IMR-90 (cell line): Measurements from ENCODE around the gene LAMA4. TPM values are rescaled to one million over a fixed set of nuclear protein-coding genes. Genes with fewer than 3 reads are reported as not detected.

Source experiments
- ATAC-seq: fragments of 200-7000 bp; cut with Tn5 transposase; 2 replicates; pipeline ENCODE4 v1.9.1; 2020; ENCODE audit warnings: low read depth, mild to moderate bottlenecking, moderate library complexity
- BruUV-seq: library from RNA; stranded (reverse); fragments of 400-500 nt; replicated peaks from 2 replicates; lab custom pipeline; 2021; lab: Mats Ljungman, UMichigan
- CTCF ChIA-PET: fragments of 300-600 bp; formaldehyde crosslinking; extraction: SDS; loops from one replicate; lab custom pipeline; 2021; ENCODE audit warnings: antibody characterized with exemption; lab: Yijun Ruan, JAX
- POLR2A ChIA-PET: fragments of 300-600 bp; sonication (Branson Sonifier 250); formaldehyde crosslinking; loops from one replicate; lab custom pipeline; 2022; ENCODE audit warnings: antibody characterized with exemption; ENCODE audit not compliant: unreplicated experiment; lab: Charles Lee
- DNase-seq: peaks from one replicate; pipeline ENCODE4 v3.0.0; 2013
- H2AFZ ChIP-seq: replicated peaks from 2 replicates; pipeline ENCODE3; 2013; ENCODE audit warnings: low read length, mild to moderate bottlenecking; ENCODE audit not compliant: poor library complexity
- H2AK5ac ChIP-seq: 2 replicates; pipeline ENCODE4 v1.6.1; 2013; ENCODE audit warnings: low read depth, low read length, inconsistent platforms
- H2AK9ac ChIP-seq: replicated peaks from 2 replicates; pipeline ENCODE3; 2013; ENCODE audit warnings: mild to moderate bottlenecking, low read depth, low read length, moderate library complexity; ENCODE audit not compliant: poor library complexity
- H2BK120ac ChIP-seq: 2 replicates; pipeline ENCODE4 v1.6.1; 2013; ENCODE audit warnings: low read depth, low read length, inconsistent platforms
- H2BK15ac ChIP-seq: 3 replicates; pipeline ENCODE4 v1.6.1; 2013; ENCODE audit warnings: low read depth, low read length, inconsistent platforms
- H2BK20ac ChIP-seq: 2 replicates; pipeline ENCODE4 v1.6.1; 2013; ENCODE audit warnings: low read depth, mild to moderate bottlenecking, inconsistent platforms, low read length, moderate library complexity
- H2BK5ac ChIP-seq: 2 replicates; pipeline ENCODE4 v1.6.1; 2013; ENCODE audit warnings: mild to moderate bottlenecking, low read depth, low read length, inconsistent platforms; ENCODE audit not compliant: poor library complexity, severe bottlenecking
- H3K14ac ChIP-seq: replicated peaks from 2 replicates; pipeline ENCODE4 v1.6.1; 2013; ENCODE audit warnings: low read depth, low read length, inconsistent platforms
- H3K18ac ChIP-seq: 2 replicates; pipeline ENCODE4 v1.6.1; 2013; ENCODE audit warnings: low read depth, low read length, control low read depth
- H3K23ac ChIP-seq: 2 replicates; pipeline ENCODE4 v1.6.1; 2013; ENCODE audit warnings: low read depth, low read length, inconsistent platforms
- H3K27ac ChIP-seq: 2 replicates; pipeline ENCODE4 v1.5.1; 2013; ENCODE audit warnings: mild to moderate bottlenecking, control low read depth, low read length; ENCODE audit not compliant: insufficient read depth
- H3K27me3 ChIP-seq: 2 replicates; pipeline ENCODE4 v1.6.1; 2013; ENCODE audit warnings: low read length; ENCODE audit not compliant: control insufficient read depth, insufficient read depth
- H3K36me3 ChIP-seq: 2 replicates; pipeline ENCODE4 v1.6.1; 2013; ENCODE audit warnings: low read length, mixed read lengths; ENCODE audit not compliant: control insufficient read depth, insufficient read depth
- H3K4ac ChIP-seq: 2 replicates; pipeline ENCODE4 v1.6.1; 2013; ENCODE audit warnings: low read depth, low read length, inconsistent platforms
- H3K4me1 ChIP-seq: 2 replicates; pipeline ENCODE4 v1.6.1; 2013; ENCODE audit warnings: low read length, mixed read lengths; ENCODE audit not compliant: control insufficient read depth, insufficient read depth
- H3K4me2 ChIP-seq: 2 replicates; pipeline ENCODE4 v1.6.1; 2013; ENCODE audit warnings: low read depth, mild to moderate bottlenecking, control low read depth, low read length, moderate library complexity
- H3K4me3 ChIP-seq: 2 replicates; pipeline ENCODE4 v1.5.1; 2013; ENCODE audit warnings: low read depth, mild to moderate bottlenecking, control low read depth, low read length, moderate library complexity; ENCODE audit not compliant: insufficient read depth
- H3K56ac ChIP-seq: 2 replicates; pipeline ENCODE4 v1.6.1; 2013; ENCODE audit warnings: low read length, inconsistent platforms; ENCODE audit not compliant: insufficient read depth; ENCODE audit errors: extremely low read depth
- H3K79me1 ChIP-seq, 2 experiments: 2 replicates each; pipeline ENCODE4 v1.6.1; 2013; ENCODE audit warnings: low read length in 2 of 2, inconsistent platforms in 1 of 2, low read depth in 1 of 2
- H3K9ac ChIP-seq: 2 replicates; pipeline ENCODE4 v1.6.1; 2013; ENCODE audit warnings: low read depth, low read length, control low read depth
- H3K9me1 ChIP-seq: 2 replicates; pipeline ENCODE4 v1.6.1; 2013; ENCODE audit warnings: low read length, inconsistent platforms; ENCODE audit not compliant: insufficient read depth
- H3K9me3 ChIP-seq: 2 replicates; pipeline ENCODE4 v1.6.1; 2013; ENCODE audit warnings: low read length; ENCODE audit not compliant: control insufficient read depth, insufficient read depth
- H4K20me1 ChIP-seq: 2 replicates; pipeline ENCODE4 v1.6.1; 2013; ENCODE audit warnings: low read length, inconsistent platforms; ENCODE audit not compliant: insufficient read depth
- H4K5ac ChIP-seq: 2 replicates; pipeline ENCODE4 v1.6.1; 2013; ENCODE audit warnings: mild to moderate bottlenecking, low read depth, low read length, control low read depth
- H4K8ac ChIP-seq, 2 experiments: 2 replicates each; pipeline ENCODE4 v1.6.1; 2013; ENCODE audit warnings: low read depth in 2 of 2, low read length in 2 of 2, control low read depth in 1 of 2, inconsistent platforms in 1 of 2
- H4K91ac ChIP-seq: 2 replicates; pipeline ENCODE4 v1.6.1; 2013; ENCODE audit warnings: low read depth, low read length, inconsistent platforms; ENCODE audit not compliant: insufficient read depth
- BHLHE40 ChIP-seq: fragments of 150-350 bp; IDR thresholded peaks from 2 replicates; pipeline ENCODE4 v1.6.1; 2016; ENCODE audit warnings: mild to moderate bottlenecking, low read depth, low read length
- CHD1 ChIP-seq: IDR thresholded peaks from 2 replicates; pipeline ENCODE4 v1.6.1; 2012; ENCODE audit warnings: low read depth, low read length, improper control_type of control experiment
- CTCF ChIP-seq: conservative IDR thresholded peaks from 2 replicates; pipeline ENCODE4 v1.5.1; 2012; ENCODE audit warnings: mild to moderate bottlenecking, low read depth, low read length, improper control_type of control experiment
- FOS ChIP-seq: fragments of 150-350 bp; IDR thresholded peaks from 2 replicates; pipeline ENCODE4 v1.6.1; 2016; ENCODE audit warnings: low read depth, low read length
- MAZ ChIP-seq: IDR thresholded peaks from 2 replicates; pipeline ENCODE4 v1.6.1; 2012; ENCODE audit warnings: low read depth, mild to moderate bottlenecking, low read length, improper control_type of control experiment, moderate library complexity, borderline replicate concordance
- NFE2L2 ChIP-seq: fragments of 150-350 bp; IDR thresholded peaks from 2 replicates; pipeline ENCODE4 v1.6.1; 2016; ENCODE audit warnings: low read depth, mild to moderate bottlenecking, low read length
- RAD21 ChIP-seq: IDR thresholded peaks from 2 replicates; pipeline ENCODE4 v1.6.1; 2012; ENCODE audit warnings: low read length, improper control_type of control experiment
- RCOR1 ChIP-seq: IDR thresholded peaks from 2 replicates; pipeline ENCODE4 v1.6.1; 2012; ENCODE audit warnings: mild to moderate bottlenecking, low read length, improper control_type of control experiment; ENCODE audit not compliant: insufficient replicate concordance
- RFX5 ChIP-seq: IDR thresholded peaks from 2 replicates; pipeline ENCODE4 v1.8.0; 2012; ENCODE audit warnings: low read depth, mild to moderate bottlenecking, low read length, moderate library complexity
- WGBS, 2 experiments: methylation state at CpG; one replicate each; pipeline versions ENCODE4 v1.1.5 to v1.1.7; 2013; ENCODE audit warnings: missing lambda C conversion rate in 2 of 2; ENCODE audit not compliant: insufficient read length in 1 of 2; ENCODE audit errors: extremely low coverage in 2 of 2; 5-methylcytosine and 5-hydroxymethylcytosine counted together
- dilution Hi-C: fragments of 300-500 bp; cut with HindIII; formaldehyde crosslinking; loops from one replicate; pipeline ENCODE4 v1.14.3; 2018; ENCODE audit warnings: low sequenced_read_pairs; ENCODE audit not compliant: unreplicated experiment
- in situ Hi-C: fragments of 300-500 bp; cut with MboI; formaldehyde crosslinking; loops from 3 replicates; pipeline ENCODE4 v1.14.3; 2019; ENCODE audit warnings: low sequenced_read_pairs, inconsistent platforms, mixed read lengths
- intact Hi-C: fragments of 100-400 bp; cut with micrococcal nuclease; formaldehyde crosslinking; loops from 2 replicates; pipeline ENCODE4 v1.10.0; 2022
- polyA plus RNA-seq, 3 experiments: library from polyadenylated mRNA; depleted of rRNA; stranded (reverse); fragments of >200 nt; gene quantifications; 2 replicates each; pipeline ENCODE4 v1.2.3, GENCODE V29; 2012; ENCODE audit warnings: low replicate concordance in 1 of 3
- total RNA-seq: library from RNA; depleted of rRNA; stranded (reverse); fragments of >200 nt; gene quantifications from 2 replicates; pipeline ENCODE4 v1.2.3, GENCODE V29; 2012
- TF ChIP-seq, protein P1 (sequence below): fragments of 150-350 bp; IDR thresholded peaks from 2 replicates; pipeline ENCODE4 v1.6.1; 2017; ENCODE audit warnings: mild to moderate bottlenecking, antibody characterized with exemption, low read length, low read depth

The LAMA4 gene
- total and polyA plus RNA-seq, 2 of the 4 experiments (the other 2 are of a cell fraction): 33.9 to 35.8 TPM

DNA sequence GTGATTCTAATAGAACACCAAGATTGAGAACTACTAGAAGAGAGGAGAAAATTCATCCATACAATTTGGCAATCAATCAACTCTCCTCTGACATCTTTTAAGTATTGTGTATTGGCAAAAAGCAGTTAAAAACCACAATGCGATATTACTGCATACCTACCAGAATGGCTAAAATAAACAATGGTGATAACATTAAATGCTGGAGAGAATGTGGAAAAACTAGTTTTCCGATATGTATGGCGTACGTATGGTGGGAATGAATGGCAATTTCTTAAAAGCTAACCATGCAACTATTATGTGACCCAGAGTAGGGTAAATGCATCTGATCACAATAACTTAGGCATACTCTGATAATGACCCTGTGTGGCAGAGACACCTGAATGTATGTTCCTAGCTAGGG is 29.3 kb upstream of the LAMA4 start:
- ChIA-PET POLR2A (no interaction called here), CTCF (interaction anchor here (2.0 kb wide), 1 partner anchor 103 kb away, joined by 12 read pairs; no protein-coding TSS in a partner anchor)
- H2AFZ ChIP-seq: no peak overlapping the region
- H3K4me1 ChIP-seq: peaks cover 15% of the 10 kb centered on the region
- H4K8ac ChIP-seq: no peak overlapping the region
- H2AK9ac ChIP-seq: no peak overlapping the region
- H4K91ac ChIP-seq: no peak overlapping the region
- in situ Hi-C loops: no loop called here
- no peaks in the 10 kb centered on the region for H4K20me1 ChIP-seq
- no peak overlapping the region for H2AK5ac ChIP-seq
- BruUV-seq: no TSS peak
- dilution Hi-C loops: no loop called here
- H3K23ac ChIP-seq: no peak overlapping the region
- no peak overlapping the region for H3K27ac ChIP-seq
- intact Hi-C loops: no loop called here
- H2BK20ac ChIP-seq: peak overlapping the region; percentile 9; the same call in 1 of the 2 replicates
- no peaks in the 10 kb centered on the region for H3K9me3 ChIP-seq
- H3K9ac ChIP-seq: no peak overlapping the region
- TF ChIP-seq CTCF (no peak), RFX5 (no peak), NFE2L2 (no peak), RAD21 (no peak), MAZ (no peak), CHD1 (no peak), FOS (no peak), BHLHE40 (no peak), RCOR1 (no peak)
- TF ChIP-seq, protein P1, sequence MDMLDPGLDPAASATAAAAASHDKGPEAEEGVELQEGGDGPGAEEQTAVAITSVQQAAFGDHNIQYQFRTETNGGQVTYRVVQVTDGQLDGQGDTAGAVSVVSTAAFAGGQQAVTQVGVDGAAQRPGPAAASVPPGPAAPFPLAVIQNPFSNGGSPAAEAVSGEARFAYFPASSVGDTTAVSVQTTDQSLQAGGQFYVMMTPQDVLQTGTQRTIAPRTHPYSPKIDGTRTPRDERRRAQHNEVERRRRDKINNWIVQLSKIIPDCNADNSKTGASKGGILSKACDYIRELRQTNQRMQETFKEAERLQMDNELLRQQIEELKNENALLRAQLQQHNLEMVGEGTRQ: no peak
- no peak overlapping the region for H3K4me3 ChIP-seq
- H3K79me1 ChIP-seq: no peaks in the 10 kb centered on the region
- no peak for DNase-seq
- no peak overlapping the region for H4K5ac ChIP-seq
- H3K4me2 ChIP-seq: no peak overlapping the region
- no peaks in the 10 kb centered on the region for H3K27me3 ChIP-seq
- H2BK120ac ChIP-seq: no peak overlapping the region
- WGBS, 2 experiments: no CpG with 5 or more reads among the region's 4 CpGs
- ATAC-seq: no peak
- no peak overlapping the region for H3K18ac ChIP-seq
- no peak overlapping the region for H3K4ac ChIP-seq
- no peak overlapping the region for H2BK5ac ChIP-seq
- H3K36me3 ChIP-seq: no peaks in the 10 kb centered on the region
- H3K56ac ChIP-seq: no peak overlapping the region
- H3K9me1 ChIP-seq: peaks cover 8% of the 10 kb centered on the region
- no peak overlapping the region for H2BK15ac ChIP-seq
- H3K14ac ChIP-seq: no peak overlapping the region
